Naive thymus-derived CD4-positive, alpha-beta T cell (primary cell): ENCODE data around the gene GNPTG. TPM values are rescaled to one million over a fixed set of nuclear protein-coding genes. Genes with fewer than 3 reads are reported as not detected.

Experiments
- ATAC-seq: fragments of 150-1000 bp; cut with Tn5 transposase; 2 replicates; pipeline ENCODE4 v1.10.0; 2021; ENCODE audit warnings: mild to moderate bottlenecking, moderate library complexity
- CTCF ChIA-PET: fragments of 350-600 bp; sonication (Branson Sonifier 250); formaldehyde crosslinking; loops from one replicate; lab custom pipeline; 2021; ENCODE audit warnings: antibody characterized with exemption; lab: Charles Lee
- POLR2A ChIA-PET: fragments of 350-600 bp; sonication (Branson Sonifier 250); formaldehyde crosslinking; loops from one replicate; lab custom pipeline; 2021; ENCODE audit warnings: antibody characterized with exemption, inconsistent platforms; lab: Charles Lee
- DNase-seq, 9 donors: peaks; one replicate each; pipeline versions ENCODE4 v3.0.0 to v3.0.0-alpha.2; 2020 to 2022; ENCODE audit warnings: mixed read lengths in 1 of 9
- H3K27ac ChIP-seq: one replicate; pipeline ENCODE4 v1.7.0; 2013; ENCODE audit warnings: mild to moderate bottlenecking, low read depth, low read length, moderate library complexity
- H3K27me3 ChIP-seq, 2 donors: one replicate each; pipeline ENCODE4 v1.7.0; 2013; ENCODE audit warnings: low read length in 2 of 2, mild to moderate bottlenecking in 2 of 2, moderate library complexity in 2 of 2; ENCODE audit not compliant: control insufficient read depth in 2 of 2, insufficient read depth in 2 of 2
- H3K36me3 ChIP-seq, 3 experiments: 1 replicate in 2 of 3; 2 replicates in 1 of 3; pipeline ENCODE4 v1.7.0; 2013; ENCODE audit warnings: low read length in 3 of 3, mild to moderate bottlenecking in 3 of 3, moderate library complexity in 1 of 3; ENCODE audit not compliant: insufficient read depth in 3 of 3, control insufficient read depth in 2 of 3
- H3K4me1 ChIP-seq, 2 donors: one replicate each; pipeline ENCODE4 v1.7.0; 2013; ENCODE audit warnings: low read length in 2 of 2, mild to moderate bottlenecking in 2 of 2, moderate library complexity in 1 of 2; ENCODE audit not compliant: control insufficient read depth in 2 of 2, insufficient read depth in 2 of 2
- H3K4me3 ChIP-seq: 2 replicates; pipeline ENCODE4 v1.7.0; 2013; ENCODE audit warnings: mild to moderate bottlenecking, low read length
- H3K9me3 ChIP-seq, 3 experiments: 1 replicate in 2 of 3; 2 replicates in 1 of 3; pipeline ENCODE4 v1.7.0; 2013; ENCODE audit warnings: low read length in 3 of 3; ENCODE audit not compliant: control insufficient read depth in 2 of 3
- H3K27ac Mint-ChIP-seq, 9 donors: one replicate each; pipeline ENCODE4 v1.8.0; 2020 to 2022; ENCODE audit warnings: mixed read lengths in 9 of 9, mild to moderate bottlenecking in 8 of 9, moderate library complexity in 5 of 9, inconsistent platforms in 2 of 9
- H3K27me3 Mint-ChIP-seq, 5 donors: one replicate each; pipeline ENCODE4 v1.8.0; 2021 to 2022; ENCODE audit warnings: mixed read lengths in 5 of 5, mild to moderate bottlenecking in 1 of 5
- H3K36me3 Mint-ChIP-seq, 5 donors: one replicate each; pipeline ENCODE4 v1.8.0; 2020 to 2022; ENCODE audit warnings: mixed read lengths in 5 of 5, mild to moderate bottlenecking in 3 of 5, inconsistent platforms in 1 of 5
- H3K4me1 Mint-ChIP-seq, 7 donors: one replicate each; pipeline ENCODE4 v1.8.0; 2020 to 2022; ENCODE audit warnings: mixed read lengths in 7 of 7, mild to moderate bottlenecking in 3 of 7, inconsistent platforms in 1 of 7
- H3K4me3 Mint-ChIP-seq, 10 donors: one replicate each; pipeline ENCODE4 v1.8.0; 2020 to 2022; ENCODE audit warnings: mild to moderate bottlenecking in 10 of 10, mixed read lengths in 10 of 10, moderate library complexity in 6 of 10, inconsistent platforms in 2 of 10
- H3K9me3 Mint-ChIP-seq, 11 donors: one replicate each; pipeline ENCODE4 v1.8.0; 2020 to 2022; ENCODE audit warnings: mixed read lengths in 11 of 11, mild to moderate bottlenecking in 4 of 11, inconsistent platforms in 1 of 11, moderate library complexity in 1 of 11
- intact Hi-C, 2 donors: fragments of 100-400 bp; cut with micrococcal nuclease; formaldehyde crosslinking; loops; one replicate each; pipeline ENCODE4 v1.15.1; 2023
- polyA plus RNA-seq, 2 donors: library from polyadenylated mRNA; unstranded; fragments of 300-500 nt; fragmentation: Illumina TruSeq; gene quantifications; one replicate each; pipeline ENCODE4 v1.2.3, GENCODE V29; 2021
- total RNA-seq, 6 experiments: library from RNA in 5 of 6; stranded (reverse) in 5 of 6; gene quantifications; 1 replicate in 5 of 6; 2 replicates in 1 of 6; pipeline ENCODE4 v1.2.3 and lab custom pipeline; 2021 to 2026

GNPTG gene
- total and polyA plus RNA-seq, 7 experiments from 2014 or later: 37.9 to 57.7 (median 48.6) TPM

DNA sequence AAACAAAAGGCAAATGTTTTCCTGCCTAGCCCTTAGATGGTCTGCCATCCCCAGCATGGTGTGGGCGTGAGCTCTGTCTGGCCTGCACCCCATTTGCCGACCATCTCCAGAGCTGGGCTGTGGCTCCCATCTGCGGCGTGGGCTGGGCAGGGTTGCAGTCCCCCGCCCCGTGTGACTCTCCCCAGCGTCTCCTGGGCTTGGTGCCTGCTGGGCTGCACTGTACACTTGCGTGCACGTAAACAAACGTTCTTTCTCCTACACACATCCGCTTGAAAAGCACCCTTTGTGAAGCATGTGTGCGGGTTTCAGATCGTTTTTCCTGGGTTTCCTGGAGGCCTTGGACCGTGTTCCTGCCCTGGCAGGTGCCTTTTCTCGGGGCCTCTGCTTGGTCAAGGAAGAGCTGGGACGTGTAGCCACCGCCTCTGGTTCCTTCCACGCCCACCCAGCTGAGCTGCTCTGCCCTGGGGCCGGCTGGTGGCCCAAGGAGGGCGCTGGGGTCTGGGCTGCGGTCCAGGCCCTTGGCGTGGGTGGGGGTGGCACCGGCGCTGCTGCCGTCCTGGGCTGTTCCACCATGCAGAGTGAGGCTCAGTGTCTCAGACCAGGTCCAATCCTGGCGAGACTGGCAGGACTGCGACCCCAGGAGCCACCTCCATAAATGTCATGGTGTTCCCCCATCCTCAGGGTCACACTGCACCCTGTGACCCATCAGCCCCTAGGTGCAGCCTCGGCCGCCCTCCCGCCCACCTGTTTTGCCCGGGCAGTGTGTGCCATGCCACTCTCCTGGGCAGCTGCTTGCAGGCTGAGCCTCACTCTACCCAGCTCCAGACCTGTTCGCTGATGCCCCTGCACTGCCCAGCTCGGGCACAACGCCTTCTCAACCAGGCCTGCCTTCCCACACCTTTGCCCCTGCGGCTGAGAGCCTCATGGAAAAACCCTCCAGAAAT lies 28.2 kb upstream of the GNPTG start:
- H3K27me3 Mint-ChIP-seq: no peaks in the 10 kb centered on the region
- H3K36me3 Mint-ChIP-seq: peaks cover 0 to 29% (median 11%) of the 10 kb centered on the region in 5 donors
- no peak for DNase-seq
- POLR2A ChIA-PET: no interaction called here
- no peak overlapping the region for H3K27ac ChIP-seq
- H3K9me3 ChIP-seq: no peaks in the 10 kb centered on the region
- no peak overlapping the region for H3K4me3 ChIP-seq
- H3K36me3 ChIP-seq: peaks cover 9 to 74% (median 24%) of the 10 kb centered on the region in 3 experiments
- H3K4me1 Mint-ChIP-seq: peaks cover 0 to 4% (median 0%) of the 10 kb centered on the region in 7 donors
- no peaks in the 10 kb centered on the region for H3K9me3 Mint-ChIP-seq
- no peaks in the 10 kb centered on the region for H3K27me3 ChIP-seq
- no peak overlapping the region for H3K27ac Mint-ChIP-seq
- CTCF ChIA-PET: no interaction called here
- H3K4me1 ChIP-seq: no peaks in the 10 kb centered on the region
- H3K4me3 Mint-ChIP-seq: no peak overlapping the region
- ATAC-seq: no peak
- intact Hi-C loops: no loop called here

DNA sequence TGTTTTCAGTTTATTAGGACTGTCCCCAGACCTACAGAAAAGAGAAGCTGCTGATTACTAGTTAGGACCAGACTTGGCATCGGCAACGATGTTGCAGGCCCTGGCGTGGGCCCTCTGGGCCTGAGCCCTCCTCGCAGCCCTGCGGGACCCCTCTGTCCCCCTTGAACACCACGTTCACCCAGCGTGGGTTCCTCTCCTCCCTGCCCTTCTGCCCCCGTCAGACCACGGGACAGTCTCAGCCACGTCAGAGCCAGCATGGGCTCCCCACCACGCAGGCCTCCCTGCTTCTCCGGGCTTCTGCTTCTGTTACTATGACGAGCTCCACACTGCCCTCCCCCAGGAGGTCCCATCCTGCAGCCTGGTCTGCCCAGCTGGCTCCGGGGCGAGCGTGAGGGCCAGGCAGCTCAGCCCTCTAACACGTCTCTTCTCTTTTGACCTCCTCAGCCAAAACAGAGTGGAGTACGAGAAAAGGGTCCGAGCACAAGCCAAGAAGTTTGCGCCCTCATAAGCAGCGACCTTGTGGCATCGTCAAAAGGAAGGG lies 27.4 kb upstream of the GNPTG start:
- H3K36me3 ChIP-seq: peaks cover 5 to 66% (median 20%) of the 10 kb centered on the region in 3 experiments
- Mint-ChIP-seq H3K27me3 (no peaks in the 10 kb centered on the region), H3K36me3 (peaks cover 0 to 28% (median 9%) of the 10 kb centered on the region in 5 donors), H3K4me1 (peaks cover 0 to 4% (median 0%) of the 10 kb centered on the region in 7 donors), H3K27ac (no peak overlapping the region), H3K4me3 (no peak overlapping the region), H3K9me3 (no peaks in the 10 kb centered on the region)
- intact Hi-C loops: no loop called here
- no peaks in the 10 kb centered on the region for H3K4me1 ChIP-seq
- no peak overlapping the region for H3K27ac ChIP-seq
- ATAC-seq (no peak), DNase-seq (no peak)
- no peaks in the 10 kb centered on the region for H3K27me3 ChIP-seq
- no peaks in the 10 kb centered on the region for H3K9me3 ChIP-seq
- CTCF ChIA-PET: no interaction called here
- H3K4me3 ChIP-seq: no peak overlapping the region
- POLR2A ChIA-PET: no interaction called here

DNA sequence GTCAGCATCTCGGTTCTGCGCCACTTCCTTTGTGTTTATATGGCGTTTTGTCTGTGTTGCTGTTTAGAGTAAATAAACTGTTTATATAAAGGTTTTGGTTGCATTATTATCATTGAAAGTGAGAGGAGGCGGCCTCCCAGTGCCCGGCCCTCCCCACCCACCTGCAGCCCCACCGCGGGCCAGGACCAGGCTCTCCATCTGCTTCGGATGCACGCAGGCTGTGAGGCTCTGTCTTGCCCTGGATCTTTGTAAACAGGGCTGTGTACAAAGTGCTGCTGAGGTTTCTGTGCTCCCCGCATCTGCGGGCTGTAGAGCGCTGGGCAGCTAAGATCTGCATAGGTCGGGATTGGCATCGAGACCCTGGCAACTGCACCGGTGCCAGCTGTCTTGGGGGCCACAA lies 26.5 kb upstream of the GNPTG start:
- Mint-ChIP-seq H3K9me3 (no peaks in the 10 kb centered on the region), H3K27ac (no peak overlapping the region), H3K4me3 (no peak overlapping the region), H3K36me3 (peaks cover 0 to 24% (median 7%) of the 10 kb centered on the region in 5 donors), H3K27me3 (no peaks in the 10 kb centered on the region), H3K4me1 (peaks cover 0 to 4% (median 0%) of the 10 kb centered on the region in 7 donors)
- no peak for ATAC-seq
- ChIA-PET POLR2A (interaction anchor here (1.1 kb wide), 1 partner anchor 14 kb away, joined by 3 read pairs; no protein-coding TSS in a partner anchor), CTCF (no interaction called here)
- no peaks in the 10 kb centered on the region for H3K27me3 ChIP-seq
- peaks cover 0 to 57% (median 11%) of the 10 kb centered on the region in 3 experiments for H3K36me3 ChIP-seq
- peaks cover 0 to 5% (median 0%) of the 10 kb centered on the region in 3 experiments for H3K9me3 ChIP-seq
- intact Hi-C loops: no loop called here
- DNase-seq: no peak
- H3K4me3 ChIP-seq: no peak overlapping the region
- H3K4me1 ChIP-seq: no peaks in the 10 kb centered on the region
- no peak overlapping the region for H3K27ac ChIP-seq

DNA sequence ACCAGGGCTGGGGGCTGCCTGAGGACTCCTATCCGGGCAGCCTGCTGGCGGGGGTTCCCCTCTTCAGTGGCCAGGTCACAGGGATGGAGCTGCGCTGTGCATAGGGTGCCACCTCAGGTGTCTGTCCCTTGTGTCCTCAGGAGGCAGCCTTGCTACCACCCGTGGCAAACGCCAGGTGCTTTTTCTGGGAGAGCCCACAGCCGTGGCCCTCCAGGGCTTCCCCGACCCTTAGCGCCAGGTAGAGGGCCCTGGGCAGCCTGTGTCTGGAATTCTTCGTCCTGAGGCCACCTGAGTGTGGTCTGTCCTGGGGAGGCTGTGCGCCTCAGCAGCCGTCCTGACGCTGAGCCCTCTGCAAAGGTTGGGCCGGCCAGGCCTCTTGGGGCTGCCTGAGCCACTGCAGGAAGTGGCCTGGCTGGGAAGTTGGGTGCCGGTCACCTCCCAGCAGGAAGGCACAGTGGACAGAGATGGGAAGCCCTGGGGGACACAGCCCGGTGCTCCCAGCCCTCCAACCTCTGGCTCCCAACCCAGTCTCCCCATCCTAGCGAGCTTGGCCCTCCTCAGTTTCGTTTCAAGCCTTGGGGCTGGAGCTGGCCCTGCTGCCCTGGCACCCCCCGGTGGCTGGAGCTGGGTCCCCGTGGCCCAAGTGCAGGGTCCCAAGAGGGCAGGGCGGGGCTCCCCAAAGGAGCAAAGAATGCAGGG lies 25.9 kb upstream of the GNPTG start:
- Histone ChIP-seq H3K36me3 (peaks cover 0 to 52% (median 5%) of the 10 kb centered on the region in 3 experiments), H3K4me1 (no peaks in the 10 kb centered on the region), H3K9me3 (peaks cover 0 to 10% (median 0%) of the 10 kb centered on the region in 3 experiments), H3K27me3 (no peaks in the 10 kb centered on the region), H3K4me3 (no peak overlapping the region), H3K27ac (no peak overlapping the region)
- DNase-seq: no peak
- Mint-ChIP-seq H3K27me3 (peaks cover 0 to under 1% (median 0%) of the 10 kb centered on the region in 5 donors), H3K4me1 (peaks cover 0 to 4% (median 0%) of the 10 kb centered on the region in 7 donors), H3K36me3 (peaks cover 0 to 24% (median 6%) of the 10 kb centered on the region in 5 donors), H3K4me3 (no peak overlapping the region), H3K9me3 (no peaks in the 10 kb centered on the region), H3K27ac (no peak overlapping the region)
- POLR2A ChIA-PET: interaction anchor here (0.8 to 1.1 kb wide), 2 partner anchors 10 to 14 kb away, joined by 3 read pairs; no protein-coding TSS in a partner anchor
- intact Hi-C loops: no loop called here
- ATAC-seq: peak; percentile 28
- CTCF ChIA-PET: no interaction called here

DNA sequence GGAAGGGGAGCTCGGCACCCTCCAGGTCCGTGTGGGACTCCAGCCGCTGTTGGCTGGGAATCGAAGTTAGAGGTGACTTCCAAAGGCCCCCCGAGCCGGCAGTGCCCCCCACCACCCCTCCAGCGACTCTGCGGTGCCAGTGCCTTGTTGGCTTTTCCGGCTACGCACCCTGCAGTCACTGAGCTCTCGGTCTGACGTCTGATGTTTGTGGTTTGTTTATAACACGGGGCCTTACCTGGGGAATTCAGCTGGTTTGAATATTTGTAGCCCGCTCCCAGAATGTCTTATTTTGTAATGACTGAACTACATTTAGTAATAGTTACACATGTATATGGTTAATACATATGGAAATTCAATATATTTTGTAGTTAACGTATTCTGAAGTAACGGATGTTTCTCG lies 25.3 kb upstream of the GNPTG start:
- peaks cover 0 to 10% (median 0%) of the 10 kb centered on the region in 3 experiments for H3K9me3 ChIP-seq
- H3K4me1 ChIP-seq: peaks cover 2% of the 10 kb centered on the region in 2 donors
- ATAC-seq (no peak), DNase-seq (no peak)
- no peak overlapping the region for H3K4me3 ChIP-seq
- H3K36me3 ChIP-seq: peaks cover 0 to 46% (median 3%) of the 10 kb centered on the region in 3 experiments
- H3K27ac Mint-ChIP-seq: no peak overlapping the region
- peaks cover 0 to 24% (median 6%) of the 10 kb centered on the region in 5 donors for H3K36me3 Mint-ChIP-seq
- H3K27ac ChIP-seq: no peak overlapping the region
- POLR2A ChIA-PET: interaction anchor here (0.8 kb wide), 1 partner anchor 10 kb away, joined by 3 read pairs; no protein-coding TSS in a partner anchor
- CTCF ChIA-PET: no interaction called here
- H3K4me1 Mint-ChIP-seq: peaks cover 0 to 4% (median 3%) of the 10 kb centered on the region in 7 donors
- H3K27me3 ChIP-seq: peaks cover 0 to 3% of the 10 kb centered on the region in 2 donors
- H3K27me3 Mint-ChIP-seq: peaks cover 0 to 3% (median 0%) of the 10 kb centered on the region in 5 donors
- intact Hi-C loops: no loop called here
- H3K4me3 Mint-ChIP-seq: no peak overlapping the region
- no peaks in the 10 kb centered on the region for H3K9me3 Mint-ChIP-seq

DNA sequence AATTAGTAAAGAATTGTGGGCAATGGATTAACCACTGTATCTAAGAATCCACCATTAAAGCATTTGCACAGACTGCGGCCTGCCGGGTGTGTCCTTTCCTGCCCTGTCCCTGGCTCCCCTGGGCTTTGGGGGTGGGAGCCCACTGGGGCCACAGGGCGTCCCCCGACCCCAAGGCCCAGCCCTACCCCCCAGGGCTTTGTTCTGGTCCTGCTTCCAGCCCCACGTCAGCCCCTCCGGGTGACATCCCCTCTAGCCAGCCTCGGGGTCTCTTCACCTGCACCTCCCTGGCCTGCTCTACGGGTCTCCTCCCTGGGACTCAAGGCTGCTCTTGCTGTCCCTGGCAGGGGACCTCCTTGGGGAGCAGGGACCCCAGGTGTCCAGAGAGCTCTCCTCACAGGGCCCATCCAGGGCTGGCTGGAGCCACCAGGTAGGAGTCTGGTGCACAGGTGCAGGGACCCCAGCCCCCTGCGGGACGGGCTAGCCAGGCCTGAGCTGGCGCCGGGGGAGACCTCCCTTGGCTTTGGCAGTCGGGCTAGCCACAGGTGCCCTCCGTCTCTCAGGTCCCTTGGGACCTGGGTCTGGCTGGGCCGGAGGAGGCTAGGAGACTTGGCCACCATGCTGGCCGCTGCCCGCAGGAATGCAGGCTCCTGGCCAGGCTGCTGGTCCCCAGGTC lies 24.6 kb upstream of the GNPTG start:
- CTCF ChIA-PET: no interaction called here
- H3K27me3 Mint-ChIP-seq: peaks cover 0 to 9% (median 0%) of the 10 kb centered on the region in 5 donors
- H3K4me3 Mint-ChIP-seq: peak overlapping the region in 1 of 10 donors; percentile 20

More for the DNA sequence above, 24.6 kb upstream of the GNPTG start:
- Histone ChIP-seq H3K27me3 (peaks cover 0 to 6% of the 10 kb centered on the region in 2 donors), H3K27ac (no peak overlapping the region), H3K36me3 (peaks cover 0 to 39% (median 3%) of the 10 kb centered on the region in 3 experiments), H3K4me3 (no peak overlapping the region), H3K4me1 (peaks cover 9% of the 10 kb centered on the region in 2 donors), H3K9me3 (peaks cover 0 to 10% (median 0%) of the 10 kb centered on the region in 3 experiments)
- H3K9me3 Mint-ChIP-seq: no peaks in the 10 kb centered on the region
- intact Hi-C loops: no loop called here
- POLR2A ChIA-PET: interaction anchor here (0.6 to 0.8 kb wide), 2 partner anchors 24 to 575 kb away, joined by 3 to 4 read pairs; no protein-coding TSS in a partner anchor
- H3K27ac Mint-ChIP-seq: no peak overlapping the region
- peaks cover 0 to 10% (median 8%) of the 10 kb centered on the region in 7 donors for H3K4me1 Mint-ChIP-seq
- DNase-seq: no peak
- peaks cover 0 to 24% (median 6%) of the 10 kb centered on the region in 5 donors for H3K36me3 Mint-ChIP-seq
- ATAC-seq: no peak
